Measurements from ENCODE around the gene GLRX5. TPM values are rescaled to one million over a fixed set of nuclear protein-coding genes. Genes with fewer than 3 reads are reported as not detected.
"Not testable (repeated sequence)": the region's sequence is repeated elsewhere in the genome, so short reads cannot be mapped to it uniquely, and the experiment has no call there.

Gene GLRX5
- total RNA-seq, 1 experiment from 2014 or later, result 72.8 TPM

GRCh38 chr14:95577870-95578269 lies 43.0 kb downstream of the GLRX5 start:
- peaks cover 2% of the 10 kb centered on the region for H3K36me3 Mint-ChIP-seq
- ChIA-PET CTCF (no interaction called here), POLR2A (no interaction called here)
- TF ChIP-seq ATF6 (CRISPR knock-in tag; IDR thresholded peaks at IDR 0.05), result no peak
- TF ChIP-seq FOXP1 (CRISPR knock-in tag; IDR thresholded peaks at IDR 0.05; ENCODE audit: borderline replicate concordance), result no peak
- TF ChIP-seq CREM (CRISPR knock-in tag; IDR thresholded peaks at IDR 0.05), result no peak
- no peak for TF ChIP-seq GTF2I (CRISPR knock-in tag; conservative IDR thresholded peaks at IDR 0.05)
- no peak for TF ChIP-seq ZNF416 (CRISPR knock-in tag; IDR thresholded peaks at IDR 0.05)
- TF ChIP-seq GRHL2 (CRISPR knock-in tag; IDR thresholded peaks at IDR 0.05; ENCODE audit: insufficient replicate concordance, severe bottlenecking), result no peak
- TF ChIP-seq, protein P1, sequence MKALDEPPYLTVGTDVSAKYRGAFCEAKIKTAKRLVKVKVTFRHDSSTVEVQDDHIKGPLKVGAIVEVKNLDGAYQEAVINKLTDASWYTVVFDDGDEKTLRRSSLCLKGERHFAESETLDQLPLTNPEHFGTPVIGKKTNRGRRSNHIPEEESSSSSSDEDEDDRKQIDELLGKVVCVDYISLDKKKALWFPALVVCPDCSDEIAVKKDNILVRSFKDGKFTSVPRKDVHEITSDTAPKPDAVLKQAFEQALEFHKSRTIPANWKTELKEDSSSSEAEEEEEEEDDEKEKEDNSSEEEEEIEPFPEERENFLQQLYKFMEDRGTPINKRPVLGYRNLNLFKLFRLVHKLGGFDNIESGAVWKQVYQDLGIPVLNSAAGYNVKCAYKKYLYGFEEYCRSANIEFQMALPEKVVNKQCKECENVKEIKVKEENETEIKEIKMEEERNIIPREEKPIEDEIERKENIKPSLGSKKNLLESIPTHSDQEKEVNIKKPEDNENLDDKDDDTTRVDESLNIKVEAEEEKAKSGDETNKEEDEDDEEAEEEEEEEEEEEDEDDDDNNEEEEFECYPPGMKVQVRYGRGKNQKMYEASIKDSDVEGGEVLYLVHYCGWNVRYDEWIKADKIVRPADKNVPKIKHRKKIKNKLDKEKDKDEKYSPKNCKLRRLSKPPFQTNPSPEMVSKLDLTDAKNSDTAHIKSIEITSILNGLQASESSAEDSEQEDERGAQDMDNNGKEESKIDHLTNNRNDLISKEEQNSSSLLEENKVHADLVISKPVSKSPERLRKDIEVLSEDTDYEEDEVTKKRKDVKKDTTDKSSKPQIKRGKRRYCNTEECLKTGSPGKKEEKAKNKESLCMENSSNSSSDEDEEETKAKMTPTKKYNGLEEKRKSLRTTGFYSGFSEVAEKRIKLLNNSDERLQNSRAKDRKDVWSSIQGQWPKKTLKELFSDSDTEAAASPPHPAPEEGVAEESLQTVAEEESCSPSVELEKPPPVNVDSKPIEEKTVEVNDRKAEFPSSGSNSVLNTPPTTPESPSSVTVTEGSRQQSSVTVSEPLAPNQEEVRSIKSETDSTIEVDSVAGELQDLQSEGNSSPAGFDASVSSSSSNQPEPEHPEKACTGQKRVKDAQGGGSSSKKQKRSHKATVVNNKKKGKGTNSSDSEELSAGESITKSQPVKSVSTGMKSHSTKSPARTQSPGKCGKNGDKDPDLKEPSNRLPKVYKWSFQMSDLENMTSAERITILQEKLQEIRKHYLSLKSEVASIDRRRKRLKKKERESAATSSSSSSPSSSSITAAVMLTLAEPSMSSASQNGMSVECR (CRISPR knock-in tag; IDR thresholded peaks at IDR 0.05; ENCODE audit: borderline replicate concordance), result no peak
- no peak for TF ChIP-seq FOXK1 (CRISPR knock-in tag; IDR thresholded peaks at IDR 0.05)
- TF ChIP-seq CTCF (IDR thresholded peaks at IDR 0.05), result no peak
- TF ChIP-seq, protein P2, sequence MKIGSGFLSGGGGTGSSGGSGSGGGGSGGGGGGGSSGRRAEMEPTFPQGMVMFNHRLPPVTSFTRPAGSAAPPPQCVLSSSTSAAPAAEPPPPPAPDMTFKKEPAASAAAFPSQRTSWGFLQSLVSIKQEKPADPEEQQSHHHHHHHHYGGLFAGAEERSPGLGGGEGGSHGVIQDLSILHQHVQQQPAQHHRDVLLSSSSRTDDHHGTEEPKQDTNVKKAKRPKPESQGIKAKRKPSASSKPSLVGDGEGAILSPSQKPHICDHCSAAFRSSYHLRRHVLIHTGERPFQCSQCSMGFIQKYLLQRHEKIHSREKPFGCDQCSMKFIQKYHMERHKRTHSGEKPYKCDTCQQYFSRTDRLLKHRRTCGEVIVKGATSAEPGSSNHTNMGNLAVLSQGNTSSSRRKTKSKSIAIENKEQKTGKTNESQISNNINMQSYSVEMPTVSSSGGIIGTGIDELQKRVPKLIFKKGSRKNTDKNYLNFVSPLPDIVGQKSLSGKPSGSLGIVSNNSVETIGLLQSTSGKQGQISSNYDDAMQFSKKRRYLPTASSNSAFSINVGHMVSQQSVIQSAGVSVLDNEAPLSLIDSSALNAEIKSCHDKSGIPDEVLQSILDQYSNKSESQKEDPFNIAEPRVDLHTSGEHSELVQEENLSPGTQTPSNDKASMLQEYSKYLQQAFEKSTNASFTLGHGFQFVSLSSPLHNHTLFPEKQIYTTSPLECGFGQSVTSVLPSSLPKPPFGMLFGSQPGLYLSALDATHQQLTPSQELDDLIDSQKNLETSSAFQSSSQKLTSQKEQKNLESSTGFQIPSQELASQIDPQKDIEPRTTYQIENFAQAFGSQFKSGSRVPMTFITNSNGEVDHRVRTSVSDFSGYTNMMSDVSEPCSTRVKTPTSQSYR (CRISPR knock-in tag; IDR thresholded peaks at IDR 0.05), result no peak
- no peak for TF ChIP-seq ZNF121 (CRISPR knock-in tag; IDR thresholded peaks at IDR 0.05)
- TF ChIP-seq PRRX2 (CRISPR knock-in tag; IDR thresholded peaks at IDR 0.05), result no peak
- no peak for TF ChIP-seq ZNF425 (CRISPR knock-in tag; conservative IDR thresholded peaks at IDR 0.05)
- DNase-seq (ENCODE audit: low spot score) (no peak), ATAC-seq (no peak)
- H3K4me1 Mint-ChIP-seq, result peaks cover 30% of the 10 kb centered on the region
- H3K27ac Mint-ChIP-seq, result no peak overlapping the region
- H3K27me3 Mint-ChIP-seq (ENCODE audit: low read depth), result peaks cover 87% of the 10 kb centered on the region
- no peak overlapping the region for H3K4me3 Mint-ChIP-seq
- H3K9me3 Mint-ChIP-seq, result peaks cover 4% of the 10 kb centered on the region

DNA sequence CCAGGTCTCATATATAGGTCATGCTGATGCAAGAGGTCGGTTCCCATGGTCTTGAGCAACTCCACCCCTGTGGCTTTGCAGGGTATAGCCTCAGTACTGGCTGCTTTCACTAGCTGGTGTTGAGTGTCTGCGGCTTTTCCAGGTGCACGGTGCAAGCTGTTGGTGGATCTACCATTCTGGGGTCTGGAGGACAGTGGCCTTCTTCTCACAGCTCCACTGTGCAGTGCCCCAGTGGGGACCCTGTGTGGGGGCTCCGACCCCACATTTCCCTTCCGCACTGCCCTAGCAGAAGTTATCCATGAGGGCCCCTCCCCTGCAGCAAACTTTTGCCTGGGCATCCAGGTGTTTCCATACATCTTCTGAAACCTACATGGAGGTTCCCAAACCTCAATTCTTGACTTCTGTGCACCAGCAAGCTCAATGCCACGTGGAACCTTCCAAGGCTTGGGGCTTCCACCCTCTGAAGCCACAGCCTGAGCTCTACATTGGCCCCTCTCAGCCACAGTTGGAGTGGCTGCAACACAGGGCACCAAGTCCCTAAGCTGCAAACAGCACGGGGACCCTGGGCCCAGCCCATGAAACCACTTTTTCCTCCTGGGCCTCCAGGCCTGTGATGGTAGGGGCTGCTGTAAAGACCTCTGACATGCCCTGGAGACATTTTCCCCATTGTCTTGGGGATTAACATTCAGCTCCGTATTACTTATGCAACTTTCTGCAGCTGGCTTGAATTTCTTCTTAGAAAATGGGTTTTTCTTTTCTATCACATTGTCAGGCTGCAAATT lies 49.2 kb downstream of the GLRX5 start:
- POLR2A ChIA-PET, CTCF ChIA-PET: not testable (repeated sequence)

More for the DNA sequence above, 49.2 kb downstream of the GLRX5 start:
- peaks cover 77% of the 10 kb centered on the region for H3K27me3 Mint-ChIP-seq (ENCODE audit: low read depth)
- not testable (repeated sequence) for ATAC-seq; H3K4me3 Mint-ChIP-seq; H3K4me1 Mint-ChIP-seq; H3K27ac Mint-ChIP-seq; DNase-seq (ENCODE audit: low spot score)
- peaks cover 25% of the 10 kb centered on the region for H3K36me3 Mint-ChIP-seq
- H3K9me3 Mint-ChIP-seq, result peaks cover 30% of the 10 kb centered on the region

Data from WTC11 (cell line).